OCI-LY7 (cell line): Measurements from ENCODE around the gene RUVBL2. TPM values are rescaled to one million over a fixed set of nuclear protein-coding genes. Genes with fewer than 3 reads are reported as not detected.
"Not testable (repeated sequence)": the region's sequence is repeated elsewhere in the genome, so short reads cannot be mapped to it uniquely, and the experiment has no call there.

ENCODE experiments used
- BruUV-seq: library from RNA; stranded (reverse); fragments of 400-500 nt; replicated peaks from 2 replicates; lab custom pipeline; 2021; lab: Mats Ljungman, UMichigan
- CTCF ChIA-PET: fragments of 300-600 bp; sonication (Branson Sonifier 250); formaldehyde crosslinking; loops from one replicate; lab custom pipeline; 2022; ENCODE audit warnings: antibody characterized with exemption; ENCODE audit not compliant: unreplicated experiment; lab: Charles Lee
- POLR2A ChIA-PET: fragments of 300-600 bp; sonication (Branson Sonifier 250); formaldehyde crosslinking; loops from one replicate; lab custom pipeline; 2022; ENCODE audit warnings: antibody characterized with exemption; lab: Charles Lee
- DNase-seq: peaks from one replicate; pipeline ENCODE4 v3.0.0-alpha.2; 2015; ENCODE audit warnings: low spot score
- H2AFZ ChIP-seq: fragments of 200-600 bp; sonication (generic), shearing (Covaris generic); 2 replicates; pipeline ENCODE4 v1.6.1; 2014; ENCODE audit warnings: mild to moderate bottlenecking, antibody characterized with exemption, low read length, moderate library complexity
- H3K27ac ChIP-seq: fragments of 200-600 bp; sonication (generic); 2 replicates; pipeline ENCODE4 v1.5.1; 2014; ENCODE audit warnings: mixed run types, low read depth, mild to moderate bottlenecking, moderate library complexity, low read length, inconsistent platforms; ENCODE audit not compliant: poor library complexity, severe bottlenecking
- H3K36me3 ChIP-seq: fragments of 200-600 bp; sonication (generic); 2 replicates; pipeline ENCODE4 v1.6.1; 2014; ENCODE audit warnings: mild to moderate bottlenecking, antibody characterized with exemption, low read length, moderate library complexity, mixed read lengths; ENCODE audit not compliant: insufficient read depth
- H3K4me1 ChIP-seq: fragments of 200-600 bp; sonication (generic); 2 replicates; pipeline ENCODE4 v1.5.1; 2014; ENCODE audit warnings: mild to moderate bottlenecking, low read length; ENCODE audit not compliant: insufficient read depth, poor library complexity, severe bottlenecking
- H3K4me2 ChIP-seq: fragments of 200-600 bp; sonication (generic); 2 replicates; pipeline ENCODE4 v1.6.1; 2014; ENCODE audit warnings: mild to moderate bottlenecking, low read length
- H3K4me3 ChIP-seq: fragments of 200-600 bp; sonication (generic); 2 replicates; pipeline ENCODE4 v1.5.1; 2014; ENCODE audit warnings: mild to moderate bottlenecking, low read depth, low read length; ENCODE audit not compliant: poor library complexity, severe bottlenecking
- H3K79me2 ChIP-seq: fragments of 200-600 bp; sonication (generic); 2 replicates; pipeline ENCODE4 v1.6.1; 2016; ENCODE audit warnings: low read depth, mild to moderate bottlenecking, low read length, moderate library complexity, mixed read lengths; ENCODE audit not compliant: insufficient read depth
- H3K9me2 ChIP-seq: fragments of 200-600 bp; sonication (generic); 2 replicates; pipeline ENCODE4 v1.6.1; 2016; ENCODE audit warnings: mild to moderate bottlenecking, low read length, mixed read lengths; ENCODE audit not compliant: insufficient read depth
- H3K9me3 ChIP-seq: fragments of 200-600 bp; sonication (generic); 2 replicates; pipeline ENCODE4 v1.6.1; 2014; ENCODE audit warnings: mild to moderate bottlenecking, mixed run types, low read length, mixed read lengths
- H4K20me1 ChIP-seq: fragments of 200-600 bp; sonication (generic); 2 replicates; pipeline ENCODE4 v1.6.1; 2014; ENCODE audit warnings: mild to moderate bottlenecking, antibody characterized with exemption, low read length, moderate library complexity, mixed read lengths; ENCODE audit not compliant: insufficient read depth
- EZH2phosphoT487 ChIP-seq: fragments of 200-600 bp; sonication (generic); IDR thresholded peaks from 2 replicates; pipeline ENCODE4 v1.6.1; 2018; ENCODE audit warnings: low read depth, borderline replicate concordance, mild to moderate bottlenecking, mixed run types, antibody characterized with exemption, low read length, moderate library complexity, mixed read lengths
- intact Hi-C: fragments of 100-400 bp; cut with micrococcal nuclease; formaldehyde crosslinking; loops from one replicate; pipeline ENCODE4 v1.10.0; 2022; ENCODE audit not compliant: unreplicated experiment
- total RNA-seq, 2 experiments: library from RNA; depleted of rRNA in 1 of 2; stranded (reverse); fragments of >200 nt in 1 of 2; shearing (Covaris generic) in 1 of 2; gene quantifications; 2 replicates each; pipeline ENCODE4 v1.2.3, GENCODE V29; 2014 to 2022
- TF ChIP-seq, protein P1 (sequence below): fragments of 200-600 bp; sonication (generic); conservative IDR thresholded peaks from 2 replicates; pipeline ENCODE4 v1.5.1; 2014; ENCODE audit warnings: mild to moderate bottlenecking, antibody characterized with exemption, low read length, moderate library complexity, mixed read lengths

The RUVBL2 gene
- total RNA-seq, 2 experiments from 2014 or later: 125 to 265 TPM

- CTCF ChIA-PET, intact Hi-C loops, H4K20me1 ChIP-seq, H3K79me2 ChIP-seq, H3K9me3 ChIP-seq, BruUV-seq, H3K4me3 ChIP-seq, H3K4me1 ChIP-seq, H3K4me2 ChIP-seq, H2AFZ ChIP-seq, H3K36me3 ChIP-seq, H3K27ac ChIP-seq, DNase-seq, H3K9me2 ChIP-seq: not testable (repeated sequence)
- POLR2A ChIA-PET: interaction anchor here (0.6 kb wide), 2 partner anchors 28 to 56 kb away, joined by 3 read pairs; no protein-coding TSS in a partner anchor
Measured at GRCh38 chr19:49039736-49040135, 46.0 kb downstream of the RUVBL2 start.

- TF ChIP-seq, protein P1, sequence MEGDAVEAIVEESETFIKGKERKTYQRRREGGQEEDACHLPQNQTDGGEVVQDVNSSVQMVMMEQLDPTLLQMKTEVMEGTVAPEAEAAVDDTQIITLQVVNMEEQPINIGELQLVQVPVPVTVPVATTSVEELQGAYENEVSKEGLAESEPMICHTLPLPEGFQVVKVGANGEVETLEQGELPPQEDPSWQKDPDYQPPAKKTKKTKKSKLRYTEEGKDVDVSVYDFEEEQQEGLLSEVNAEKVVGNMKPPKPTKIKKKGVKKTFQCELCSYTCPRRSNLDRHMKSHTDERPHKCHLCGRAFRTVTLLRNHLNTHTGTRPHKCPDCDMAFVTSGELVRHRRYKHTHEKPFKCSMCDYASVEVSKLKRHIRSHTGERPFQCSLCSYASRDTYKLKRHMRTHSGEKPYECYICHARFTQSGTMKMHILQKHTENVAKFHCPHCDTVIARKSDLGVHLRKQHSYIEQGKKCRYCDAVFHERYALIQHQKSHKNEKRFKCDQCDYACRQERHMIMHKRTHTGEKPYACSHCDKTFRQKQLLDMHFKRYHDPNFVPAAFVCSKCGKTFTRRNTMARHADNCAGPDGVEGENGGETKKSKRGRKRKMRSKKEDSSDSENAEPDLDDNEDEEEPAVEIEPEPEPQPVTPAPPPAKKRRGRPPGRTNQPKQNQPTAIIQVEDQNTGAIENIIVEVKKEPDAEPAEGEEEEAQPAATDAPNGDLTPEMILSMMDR: no peak
- no peak for TF ChIP-seq EZH2phosphoT487
- Histone ChIP-seq H3K4me1 (no peaks in the 10 kb centered on the region), H3K79me2 (no peaks in the 10 kb centered on the region), H2AFZ (no peak overlapping the region), H4K20me1 (no peaks in the 10 kb centered on the region), H3K27ac (no peak overlapping the region), H3K4me2 (no peak overlapping the region), H3K4me3 (no peak overlapping the region), H3K36me3 (no peaks in the 10 kb centered on the region), H3K9me3 (no peaks in the 10 kb centered on the region), H3K9me2 (no peaks in the 10 kb centered on the region)
- ChIA-PET POLR2A (no interaction called here), CTCF (no interaction called here)
- BruUV-seq: no TSS peak
- DNase-seq: no peak
- intact Hi-C loops: no loop called here
Measured at GRCh38 chr19:49042177-49042576, 48.5 kb downstream of the RUVBL2 start.

GRCh38 chr19:49042666-49043065 is 49.0 kb downstream of the RUVBL2 start:
- H4K20me1 ChIP-seq, DNase-seq, H3K79me2 ChIP-seq, intact Hi-C loops, H3K4me2 ChIP-seq, H3K27ac ChIP-seq, POLR2A ChIA-PET, H3K9me2 ChIP-seq, CTCF ChIA-PET, BruUV-seq, H3K4me1 ChIP-seq, H3K36me3 ChIP-seq, H3K4me3 ChIP-seq, H2AFZ ChIP-seq, H3K9me3 ChIP-seq: not testable (repeated sequence)

DNA sequence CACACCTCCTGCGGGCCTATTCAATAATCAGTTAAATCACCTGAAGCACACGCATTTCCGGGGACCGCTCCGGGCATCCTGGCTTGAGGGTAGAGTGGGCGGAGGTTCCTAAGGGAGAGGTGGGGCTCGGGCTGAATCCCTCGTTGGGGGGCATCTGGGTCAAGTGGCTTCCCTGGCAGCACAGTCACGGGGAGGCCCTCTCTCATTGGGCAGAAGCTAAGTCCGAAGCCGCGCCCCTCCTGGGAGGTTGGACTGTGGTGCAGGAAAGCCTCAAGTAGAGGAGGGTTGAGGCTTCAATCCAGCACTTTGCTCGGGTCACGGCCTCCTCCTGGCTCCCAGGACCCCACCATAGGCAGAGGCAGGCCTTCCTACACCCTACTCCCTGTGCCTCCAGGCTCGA is 49.9 kb downstream of the RUVBL2 start, which contains the start of gene CGB5:
Gene CGB5, plus strand, starts transcription at position 301 of the 400 bp plus-strand sequence. CDS start 362 bp downstream, outside the sequence.
- H4K20me1 ChIP-seq, H3K4me1 ChIP-seq, H3K79me2 ChIP-seq, H3K27ac ChIP-seq, BruUV-seq, H3K9me3 ChIP-seq, H2AFZ ChIP-seq, POLR2A ChIA-PET, H3K4me3 ChIP-seq, DNase-seq, H3K36me3 ChIP-seq, intact Hi-C loops, H3K4me2 ChIP-seq, H3K9me2 ChIP-seq, CTCF ChIA-PET: not testable (repeated sequence)

DNA sequence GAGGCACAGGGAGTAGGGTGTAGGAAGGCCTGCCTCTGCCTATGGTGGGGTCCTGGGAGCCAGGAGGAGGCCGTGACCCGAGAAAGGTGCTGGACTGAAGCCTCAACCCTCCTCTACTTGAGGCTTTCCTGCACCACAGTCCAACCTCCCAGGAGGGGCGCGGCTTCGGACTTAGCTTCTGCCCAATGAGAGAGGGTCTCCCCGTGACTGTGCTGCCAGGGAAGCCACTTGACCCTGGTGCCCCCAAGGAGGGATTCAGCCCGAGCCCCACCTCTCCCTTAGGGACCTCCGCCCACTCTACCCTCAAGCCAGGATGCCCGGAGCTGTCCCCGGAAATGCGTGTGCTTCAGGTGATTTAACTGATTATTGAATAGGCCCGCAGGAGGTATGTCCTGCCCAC is 55.3 kb downstream of the RUVBL2 start, which contains the start of gene CGB8:
Gene CGB8, minus strand, starts transcription at position 101 of the 400 bp plus-strand sequence. CDS start 372 bp downstream, outside the sequence.
- H3K9me2 ChIP-seq, H3K9me3 ChIP-seq, POLR2A ChIA-PET, BruUV-seq, H2AFZ ChIP-seq, H3K4me1 ChIP-seq, DNase-seq, H4K20me1 ChIP-seq, CTCF ChIA-PET, H3K27ac ChIP-seq, H3K4me3 ChIP-seq, H3K4me2 ChIP-seq, H3K36me3 ChIP-seq, H3K79me2 ChIP-seq, intact Hi-C loops: not testable (repeated sequence)

GRCh38 chr19:49049834-49050233 is 56.1 kb downstream of the RUVBL2 start:
- H3K9me3 ChIP-seq, intact Hi-C loops, H4K20me1 ChIP-seq, H2AFZ ChIP-seq, H3K4me3 ChIP-seq, BruUV-seq, H3K4me2 ChIP-seq, H3K27ac ChIP-seq, H3K36me3 ChIP-seq, H3K4me1 ChIP-seq, POLR2A ChIA-PET, DNase-seq, CTCF ChIA-PET, H3K9me2 ChIP-seq, H3K79me2 ChIP-seq: not testable (repeated sequence)
